ENCODE measurements around the gene DGKD.

DNA sequence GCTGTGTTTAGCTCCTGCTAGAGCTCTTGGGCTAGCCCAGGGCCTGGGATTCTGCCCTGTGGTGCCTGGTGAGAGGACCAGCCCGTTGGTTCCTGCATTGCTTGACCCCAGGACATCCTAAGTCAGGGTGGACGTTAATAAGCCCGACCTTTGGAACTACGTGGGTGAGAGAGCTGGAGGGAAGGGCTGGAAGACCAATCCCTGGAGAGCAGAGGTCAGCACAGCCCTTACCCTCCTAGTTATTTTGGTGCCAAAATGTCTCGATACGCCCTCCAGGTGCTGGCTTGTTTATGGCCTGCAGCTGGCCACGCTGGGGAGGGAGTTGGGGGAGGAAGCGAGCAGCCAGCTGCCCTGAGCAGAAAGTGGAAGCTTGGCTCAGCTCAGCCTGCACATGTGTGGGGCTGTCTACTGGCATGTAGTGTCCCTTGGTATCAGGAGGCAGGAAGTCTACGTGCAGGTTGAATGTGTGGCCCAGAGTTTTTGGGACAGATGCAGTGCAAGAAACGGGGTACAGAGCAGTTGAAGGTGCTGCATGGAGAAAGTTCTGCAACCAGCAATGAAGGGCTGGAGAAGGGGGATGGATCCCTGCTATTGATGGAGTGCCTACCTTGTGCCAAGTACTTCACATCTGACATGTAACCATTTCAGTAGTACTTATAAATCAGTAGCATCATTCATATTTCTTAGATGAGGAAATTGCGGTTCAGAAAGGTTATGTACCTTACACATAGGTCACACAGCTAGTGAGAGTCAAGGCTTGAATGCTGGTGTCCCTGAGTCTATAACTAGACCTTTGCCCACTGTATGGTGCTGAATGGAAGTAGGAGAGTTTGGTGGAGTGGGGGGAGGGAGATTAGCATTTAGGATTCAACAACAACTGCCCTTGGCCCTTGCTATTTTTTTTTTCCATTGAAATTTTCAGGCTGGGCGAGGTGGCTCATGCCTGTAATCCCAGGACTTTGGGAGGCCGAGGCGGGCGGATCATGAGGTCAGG lies 5.0 kb upstream of the DGKD start:
- TF ChIP-seq EP300 (IDR thresholded peaks at IDR 0.05) (no peak), POLR2A (IDR thresholded peaks at IDR 0.05) (no peak), CTCF (IDR thresholded peaks at IDR 0.05) (no peak), POLR2AphosphoS5 (IDR thresholded peaks at IDR 0.05) (no peak)
